Activated T-cell treated with anti-CD3 and anti-CD28 coated beads for 4 hours (primary cell): Measurements from ENCODE around the gene BNIP3.
"Not testable (repeated sequence)": the region's sequence is repeated elsewhere in the genome, so short reads cannot be mapped to it uniquely, and the experiment has no call there.

ENCODE experiments used
- DNase-seq: peaks from one replicate; pipeline ENCODE4 v3.0.0-alpha.2; 2020

Gene BNIP3

GRCh38 chr10:131928248-131929095, 53.3 kb downstream of the BNIP3 start:
- DNase-seq: peak; percentile 36

- DNase-seq: no peak
Measured at GRCh38 chr10:131926743-131927595, 54.8 kb downstream of the BNIP3 start.

- DNase-seq: no peak
Measured at GRCh38 chr10:131926253-131926652, 55.5 kb downstream of the BNIP3 start.

- DNase-seq: no peak
Measured at GRCh38 chr10:131925716-131926115, 56.0 kb downstream of the BNIP3 start.

- no peak for DNase-seq
Measured at GRCh38 chr10:131925011-131925649, 56.6 kb downstream of the BNIP3 start.

GRCh38 chr10:131923038-131923756, 58.5 kb downstream of the BNIP3 start:
- no peak for DNase-seq

GRCh38 chr10:131921184-131921583, 60.5 kb downstream of the BNIP3 start:
- no peak for DNase-seq

GRCh38 chr10:131920693-131921092, 61.0 kb downstream of the BNIP3 start:
- no peak for DNase-seq

GRCh38 chr10:131920151-131920550, 61.6 kb downstream of the BNIP3 start:
- peak; percentile 28 for DNase-seq

- not testable (repeated sequence) for DNase-seq
Measured at GRCh38 chr10:131919461-131919860, 62.3 kb downstream of the BNIP3 start.
